Smooth muscle cell (in vitro differentiated cells): ENCODE results near the gene RPS14. TPM values are rescaled to one million over a fixed set of nuclear protein-coding genes. Genes with fewer than 3 reads are reported as not detected.

Experiments used
- DNase-seq: peaks from one replicate; lab custom pipeline; 2025; ENCODE audit not compliant: unreplicated experiment; lab: John Stamatoyannopoulos, UW
- H2AFZ ChIP-seq: fragments of 200-600 bp; sonication (generic); 2 replicates; pipeline ENCODE4 v1.6.0; 2016; ENCODE audit warnings: antibody characterized with exemption, low read depth, mild to moderate bottlenecking
- H3F3A ChIP-seq: fragments of 200-600 bp; sonication (generic); 2 replicates; pipeline ENCODE4 v1.6.0; 2017; ENCODE audit warnings: antibody characterized with exemption, low read depth
- H3K27ac ChIP-seq: fragments of 200-600 bp; sonication (generic); 2 replicates; pipeline ENCODE4 v1.5.1; 2016; ENCODE audit warnings: low read depth, mild to moderate bottlenecking
- H3K27me3 ChIP-seq: fragments of 200-600 bp; sonication (generic); 2 replicates; pipeline ENCODE4 v1.6.1; 2016; ENCODE audit warnings: low read depth, mild to moderate bottlenecking
- H3K36me3 ChIP-seq: fragments of 200-600 bp; sonication (generic); 2 replicates; pipeline ENCODE4 v1.5.1; 2016; ENCODE audit warnings: low read depth
- H3K4me1 ChIP-seq: fragments of 200-600 bp; sonication (generic); 2 replicates; pipeline ENCODE4 v1.5.1; 2016; ENCODE audit warnings: low read depth
- H3K4me2 ChIP-seq: fragments of 200-600 bp; sonication (generic); 2 replicates; pipeline ENCODE4 v1.6.0; 2016; ENCODE audit warnings: mild to moderate bottlenecking
- H3K4me3 ChIP-seq: fragments of 200-600 bp; sonication (generic); 2 replicates; pipeline ENCODE4 v1.5.1; 2016; ENCODE audit warnings: mild to moderate bottlenecking
- H3K79me2 ChIP-seq: fragments of 200-600 bp; sonication (generic); 2 replicates; pipeline ENCODE4 v1.6.0; 2016; ENCODE audit warnings: low read depth, mild to moderate bottlenecking
- H3K9ac ChIP-seq: fragments of 200-600 bp; sonication (generic); 2 replicates; pipeline ENCODE4 v1.6.0; 2016; ENCODE audit warnings: low read depth
- H3K9me3 ChIP-seq: fragments of 200-600 bp; sonication (generic); replicated peaks from 2 replicates; pipeline ENCODE4 v1.5.1; 2016; ENCODE audit warnings: low read depth
- H4K20me1 ChIP-seq: fragments of 200-600 bp; sonication (generic); 2 replicates; pipeline ENCODE4 v1.6.0; 2016; ENCODE audit warnings: low read depth
- CTCF ChIP-seq: fragments of 200-600 bp; sonication (generic); IDR thresholded peaks from 2 replicates; pipeline ENCODE4 v1.5.1; 2017; ENCODE audit warnings: borderline replicate concordance, mild to moderate bottlenecking, antibody characterized with exemption; ENCODE audit not compliant: insufficient read depth, poor library complexity, severe bottlenecking
- WGBS: methylation state at CpG from one replicate; pipeline ENCODE4 v1.1.7; 2016; ENCODE audit warnings: low lambda C conversion rate; 5-methylcytosine and 5-hydroxymethylcytosine counted together
- polyA plus RNA-seq: library from polyadenylated mRNA; unstranded; fragments of >200 nt; fragmentation: Nextera tagmentation; extraction: Ambion mirVana; gene quantifications from 2 replicates; pipeline ENCODE4 v1.2.1, GENCODE V29; 2016
- total RNA-seq: library from RNA; depleted of rRNA; stranded (reverse); fragments of >200 nt; gene quantifications from 2 replicates; pipeline ENCODE4 v1.2.3, GENCODE V29; 2014

RPS14 gene
- total and polyA plus RNA-seq, 2 experiments from 2014 or later: 1,004 to 2,349 TPM

- Histone ChIP-seq H3K4me1 (no peaks in the 10 kb centered on the region), H4K20me1 (no peaks in the 10 kb centered on the region), H3K27me3 (no peaks in the 10 kb centered on the region), H3K4me3 (no peak overlapping the region), H3K36me3 (no peaks in the 10 kb centered on the region), H3K4me2 (no peak overlapping the region), H3K9ac (no peak overlapping the region), H3K9me3 (no peaks in the 10 kb centered on the region), H3K79me2 (no peaks in the 10 kb centered on the region), H3K27ac (no peak overlapping the region), H2AFZ (no peak overlapping the region), H3F3A (no peaks in the 10 kb centered on the region)
- TF ChIP-seq CTCF: no peak
- no peak for DNase-seq
- WGBS: 97% methylated on average over 10 of the region's 10 CpGs
These were observed 45.0 kb downstream of the RPS14 start for GRCh38 chr5:150404535-150404934.

- 94% methylated on average over 5 of the region's 5 CpGs for WGBS
- H3K79me2 ChIP-seq: no peaks in the 10 kb centered on the region
- H3K4me1 ChIP-seq: no peaks in the 10 kb centered on the region
- H3K27me3 ChIP-seq: no peaks in the 10 kb centered on the region
- no peak for DNase-seq
- H3K9ac ChIP-seq: no peak overlapping the region
- no peak overlapping the region for H2AFZ ChIP-seq
- no peak overlapping the region for H3K4me2 ChIP-seq
- H3K4me3 ChIP-seq: no peak overlapping the region
- no peak for TF ChIP-seq CTCF
- no peaks in the 10 kb centered on the region for H3F3A ChIP-seq
- H3K27ac ChIP-seq: no peak overlapping the region
- H3K9me3 ChIP-seq: no peaks in the 10 kb centered on the region
- no peaks in the 10 kb centered on the region for H4K20me1 ChIP-seq
- no peaks in the 10 kb centered on the region for H3K36me3 ChIP-seq
These were observed 45.4 kb downstream of the RPS14 start for GRCh38 chr5:150404121-150404520.

- Histone ChIP-seq H3K9me3 (no peaks in the 10 kb centered on the region), H3K79me2 (no peaks in the 10 kb centered on the region), H3K4me3 (no peak overlapping the region), H3K4me2 (no peak overlapping the region), H3K4me1 (no peaks in the 10 kb centered on the region), H3K27ac (no peak overlapping the region), H3F3A (no peaks in the 10 kb centered on the region), H3K36me3 (no peaks in the 10 kb centered on the region), H2AFZ (no peak overlapping the region), H3K27me3 (no peaks in the 10 kb centered on the region), H4K20me1 (no peaks in the 10 kb centered on the region), H3K9ac (no peak overlapping the region)
- 94% methylated on average over 12 of the region's 12 CpGs for WGBS
- TF ChIP-seq CTCF: no peak
- no peak for DNase-seq
These were observed 46.6 kb downstream of the RPS14 start for GRCh38 chr5:150402901-150403342.

GRCh38 chr5:150402229-150402773 lies 47.2 kb downstream of the RPS14 start:
- Histone ChIP-seq H3K4me1 (no peaks in the 10 kb centered on the region), H3K27ac (no peak overlapping the region), H3K79me2 (no peaks in the 10 kb centered on the region), H4K20me1 (no peaks in the 10 kb centered on the region), H3K36me3 (no peaks in the 10 kb centered on the region), H3K9me3 (no peaks in the 10 kb centered on the region), H3K4me2 (no peak overlapping the region), H3K9ac (no peak overlapping the region), H3F3A (no peaks in the 10 kb centered on the region), H3K4me3 (no peak overlapping the region), H2AFZ (no peak overlapping the region), H3K27me3 (no peaks in the 10 kb centered on the region)
- 90% methylated on average over 4 of the region's 4 CpGs for WGBS
- no peak for TF ChIP-seq CTCF
- no peak for DNase-seq
